Suprapubic skin (tissue), 4 donors: ENCODE data around the gene SPSB3. TPM values are rescaled to one million over a fixed set of nuclear protein-coding genes. Genes with fewer than 3 reads are reported as not detected.

ENCODE experiments used
- DNase-seq, 2 donors: peaks; one replicate each; pipeline ENCODE4 v3.0.0-alpha.2; 2019; ENCODE audit warnings: low spot score in 2 of 2
- H3K27ac ChIP-seq: fragments of 200-600 bp; sonication (generic); one replicate; pipeline ENCODE4 v1.5.1; 2019
- H3K27me3 ChIP-seq: fragments of 200-600 bp; sonication (generic); one replicate; pipeline ENCODE4 v1.5.1; 2019
- H3K36me3 ChIP-seq: fragments of 200-600 bp; sonication (generic); one replicate; pipeline ENCODE4 v1.5.1; 2019
- H3K4me1 ChIP-seq: fragments of 200-600 bp; sonication (generic); one replicate; pipeline ENCODE4 v1.5.1; 2019
- H3K4me3 ChIP-seq: fragments of 200-600 bp; sonication (generic); one replicate; pipeline ENCODE4 v1.5.1; 2019; ENCODE audit warnings: mild to moderate bottlenecking
- H3K9me3 ChIP-seq: fragments of 200-600 bp; sonication (generic); one replicate; pipeline ENCODE4 v1.5.1; 2019
- CTCF ChIP-seq, 2 donors: fragments of 200-600 bp in 1 of 2; fragments of 450-650 bp in 1 of 2; sonication (generic) in 1 of 2; IDR thresholded peaks; one replicate each; pipeline ENCODE4 v1.5.1; 2016 to 2019; ENCODE audit warnings: antibody characterized with exemption in 2 of 2, mild to moderate bottlenecking in 1 of 2, moderate library complexity in 1 of 2
- EP300 ChIP-seq: sonication (generic); formaldehyde crosslinking; IDR thresholded peaks from one replicate; pipeline ENCODE4 v1.6.1; 2017; ENCODE audit warnings: antibody characterized with exemption
- POLR2A ChIP-seq, 2 donors: fragments of 450-650 bp; IDR thresholded peaks; one replicate each; pipeline ENCODE4 v1.6.1; 2017; ENCODE audit warnings: antibody characterized with exemption in 2 of 2, mild to moderate bottlenecking in 2 of 2, moderate library complexity in 2 of 2
- POLR2AphosphoS5 ChIP-seq, 3 donors: sonication (generic); formaldehyde crosslinking; IDR thresholded peaks; one replicate each; pipeline ENCODE4 v1.6.1; 2017; ENCODE audit warnings: antibody characterized with exemption in 3 of 3
- WGBS: methylation state at CpG from one replicate; pipeline ENCODE4 v1.1.5; 2018; 5-methylcytosine and 5-hydroxymethylcytosine counted together
- total RNA-seq, 4 donors: library from RNA; depleted of rRNA; stranded (reverse); fragments of >200 nt; gene quantifications; one replicate each; pipeline ENCODE4 v1.1.0, GENCODE V29; 2016

The SPSB3 gene
- total RNA-seq, 4 donors from 2014 or later = 124 to 205 (median 156) TPM

DNA sequence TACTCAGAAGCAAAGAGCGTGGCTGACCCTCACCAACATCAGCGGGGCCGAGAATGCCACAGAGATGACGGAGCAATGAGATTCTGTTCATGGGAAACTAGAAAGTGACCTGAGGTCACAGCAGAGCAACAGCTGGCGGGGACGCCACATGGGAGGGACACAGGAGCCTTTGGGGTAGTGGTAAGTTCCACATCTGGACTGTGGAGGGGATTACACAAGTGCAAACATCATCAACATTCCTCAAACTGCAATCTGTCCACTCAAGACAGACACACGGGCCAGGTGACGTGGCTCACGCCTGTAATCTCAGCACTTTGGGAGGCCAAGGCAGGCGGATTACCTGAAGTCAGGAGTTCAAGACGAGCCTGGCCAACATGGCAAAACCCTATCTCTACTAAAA is 33.1 kb upstream of the SPSB3 start:
- peaks cover 6% of the 10 kb centered on the region for H3K4me1 ChIP-seq

GRCh38 chr16:1812732-1813163 is 30.4 kb upstream of the SPSB3 start:
- Histone ChIP-seq H3K36me3 (peaks cover 62% of the 10 kb centered on the region), H3K9me3 (no peaks in the 10 kb centered on the region), H3K27ac (no peak overlapping the region), H3K4me3 (no peak overlapping the region), H3K4me1 (peaks cover 6% of the 10 kb centered on the region), H3K27me3 (no peaks in the 10 kb centered on the region)
- peak; percentile 70 to 82 for DNase-seq
- 20% methylated on average over 15 of the region's 17 CpGs for WGBS
- TF ChIP-seq CTCF (IDR thresholded peaks at IDR 0.05) (peak; percentile 13 to 32), POLR2AphosphoS5 (IDR thresholded peaks at IDR 0.05) (no peak)

More for the DNA sequence above, 33.1 kb upstream of the SPSB3 start:
- H3K27ac ChIP-seq = no peak overlapping the region
- H3K36me3 ChIP-seq = peaks cover 62% of the 10 kb centered on the region
- TF ChIP-seq EP300 = no peak
- TF ChIP-seq POLR2A (IDR thresholded peaks at IDR 0.05) = no peak
- TF ChIP-seq POLR2AphosphoS5 (IDR thresholded peaks at IDR 0.05) = no peak
- TF ChIP-seq CTCF (IDR thresholded peaks at IDR 0.05) = no peak
- H3K27me3 ChIP-seq = no peaks in the 10 kb centered on the region
- no peaks in the 10 kb centered on the region for H3K9me3 ChIP-seq
- 90% methylated on average over 11 of the region's 11 CpGs for WGBS
- no peak for DNase-seq
- H3K4me3 ChIP-seq = no peak overlapping the region

DNA sequence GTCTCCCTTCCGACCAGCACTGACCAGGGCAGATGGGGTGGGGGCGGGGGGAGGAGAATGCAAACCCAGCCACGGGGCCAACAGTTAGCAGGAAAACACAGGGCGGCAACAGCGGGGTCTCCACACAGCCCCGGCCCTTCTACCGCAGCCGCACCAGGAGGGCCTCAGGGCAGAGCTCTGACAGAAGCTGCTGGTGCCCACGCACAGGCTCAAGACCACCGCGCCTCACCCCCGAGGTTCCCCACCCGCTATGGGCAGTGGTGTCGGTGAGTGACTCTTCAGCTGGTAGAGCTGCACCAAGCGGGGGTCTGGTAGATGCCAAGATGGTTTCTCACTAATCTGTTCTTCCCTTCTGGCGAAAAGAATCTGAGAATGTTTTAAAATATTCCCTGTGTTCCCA is 28.2 kb upstream of the SPSB3 start:
- H3K27ac ChIP-seq = no peak overlapping the region
- no peak overlapping the region for H3K4me3 ChIP-seq
- WGBS = 94% methylated on average over 12 of the region's 16 CpGs
- H3K4me1 ChIP-seq = peaks cover 6% of the 10 kb centered on the region
- H3K27me3 ChIP-seq = no peaks in the 10 kb centered on the region
- TF ChIP-seq POLR2AphosphoS5 (IDR thresholded peaks at IDR 0.05) (no peak), CTCF (IDR thresholded peaks at IDR 0.05) (no peak), EP300 (no peak), POLR2A (IDR thresholded peaks at IDR 0.05) (no peak)
- no peak for DNase-seq
- peaks cover 49% of the 10 kb centered on the region for H3K36me3 ChIP-seq
- no peaks in the 10 kb centered on the region for H3K9me3 ChIP-seq

DNA sequence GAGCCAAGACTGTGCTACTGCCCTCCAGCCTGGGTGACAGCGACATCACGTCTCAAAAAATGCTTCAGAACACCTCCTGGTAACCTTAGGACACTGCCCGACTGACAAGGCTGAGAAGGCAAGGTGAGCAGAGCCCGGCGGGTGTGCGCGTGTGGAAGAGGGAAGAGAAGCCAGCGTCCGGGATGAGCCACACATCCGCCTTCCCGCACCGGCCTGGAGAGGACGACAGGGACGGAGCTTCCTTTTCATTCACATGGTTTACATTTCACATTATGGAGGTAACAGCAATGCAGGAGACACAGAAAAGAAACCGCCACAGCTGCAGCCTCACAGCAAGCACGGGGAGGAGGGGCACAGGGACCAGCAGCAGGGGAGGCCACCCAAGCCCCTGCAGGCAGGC is 27.7 kb upstream of the SPSB3 start:
- no peak overlapping the region for H3K4me3 ChIP-seq
- H3K36me3 ChIP-seq = peaks cover 48% of the 10 kb centered on the region
- H3K9me3 ChIP-seq = no peaks in the 10 kb centered on the region
- TF ChIP-seq POLR2A (IDR thresholded peaks at IDR 0.05) (no peak), POLR2AphosphoS5 (IDR thresholded peaks at IDR 0.05) (no peak)
- H3K27ac ChIP-seq = no peak overlapping the region
- no peak for DNase-seq
- no peaks in the 10 kb centered on the region for H3K27me3 ChIP-seq
- 95% methylated on average over 16 of the region's 16 CpGs for WGBS
- H3K4me1 ChIP-seq = peaks cover 6% of the 10 kb centered on the region

DNA sequence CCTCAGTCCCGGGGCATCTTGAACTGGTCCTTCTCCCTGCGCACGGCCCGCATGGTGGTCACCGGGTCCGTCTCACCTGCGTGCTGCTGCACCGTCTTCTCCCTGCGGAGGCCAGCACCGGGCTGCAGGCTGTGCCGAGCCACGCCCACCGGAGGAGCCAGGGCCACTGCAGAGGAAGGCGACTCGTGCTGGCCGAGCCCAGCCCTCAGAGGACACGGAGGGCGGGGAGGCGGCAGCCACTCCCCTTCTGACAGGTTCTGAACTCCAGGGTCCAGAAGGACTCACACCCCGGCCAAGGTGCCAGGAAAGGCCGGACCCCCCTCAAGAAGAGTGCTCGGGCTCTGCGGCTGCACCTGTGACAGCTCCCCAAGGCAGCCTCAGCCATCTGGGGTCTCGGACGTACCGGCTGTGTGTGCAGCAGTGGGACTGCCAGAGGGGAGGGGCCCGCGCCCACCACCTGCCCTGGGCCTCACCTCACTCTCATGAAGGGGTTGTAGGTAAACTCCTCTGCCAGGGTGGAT is 27.0 kb upstream of the SPSB3 start:
- Histone ChIP-seq H3K9me3 (no peaks in the 10 kb centered on the region), H3K27ac (no peak overlapping the region), H3K4me1 (peaks cover 6% of the 10 kb centered on the region), H3K4me3 (no peak overlapping the region), H3K36me3 (peaks cover 46% of the 10 kb centered on the region), H3K27me3 (no peaks in the 10 kb centered on the region)
- no peak for TF ChIP-seq CTCF (IDR thresholded peaks at IDR 0.05)
- TF ChIP-seq POLR2AphosphoS5 (IDR thresholded peaks at IDR 0.05) = no peak
- no peak for TF ChIP-seq EP300
- TF ChIP-seq POLR2A (IDR thresholded peaks at IDR 0.05) = no peak
- no peak for DNase-seq
- WGBS = 94% methylated on average over 6 of the region's 28 CpGs

DNA sequence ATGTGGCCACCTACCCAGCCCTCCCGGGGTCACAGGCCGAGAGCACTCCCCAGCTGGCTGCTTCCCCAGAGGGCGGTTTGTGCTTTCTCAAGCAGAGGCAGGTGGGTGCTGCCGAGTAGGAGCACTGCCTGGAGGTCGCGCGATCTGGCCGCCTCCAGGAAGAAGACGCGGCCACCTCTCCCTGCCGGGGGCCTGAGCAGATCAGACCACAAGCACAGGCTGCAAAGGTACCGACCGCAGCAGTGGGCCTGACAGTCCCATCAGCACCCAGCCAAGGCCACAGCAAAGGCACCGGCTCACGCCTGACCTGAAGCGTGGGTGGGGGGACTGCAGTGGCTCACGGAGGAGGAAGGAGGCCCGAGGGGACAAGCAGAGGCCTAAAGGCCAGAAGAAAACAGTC is 26.3 kb upstream of the SPSB3 start:
- Histone ChIP-seq H3K27ac (no peak overlapping the region), H3K36me3 (peaks cover 43% of the 10 kb centered on the region), H3K4me3 (no peak overlapping the region), H3K4me1 (peaks cover 6% of the 10 kb centered on the region), H3K9me3 (no peaks in the 10 kb centered on the region), H3K27me3 (no peaks in the 10 kb centered on the region)
- TF ChIP-seq CTCF (IDR thresholded peaks at IDR 0.05) = no peak
- no peak for TF ChIP-seq POLR2AphosphoS5 (IDR thresholded peaks at IDR 0.05)
- no peak for TF ChIP-seq EP300
- TF ChIP-seq POLR2A (IDR thresholded peaks at IDR 0.05) = no peak
- 79% methylated on average over 18 of the region's 18 CpGs for WGBS
- DNase-seq = no peak
